Ectodermal cell (in vitro differentiated cells): Measurements from ENCODE around the gene CACNG4.

ENCODE experiments used
- H3K27ac ChIP-seq: 2 replicates; pipeline ENCODE4 v1.7.0; 2013; ENCODE audit warnings: mild to moderate bottlenecking, low read depth, low read length; ENCODE audit not compliant: insufficient read depth, poor library complexity, severe bottlenecking
- H3K27me3 ChIP-seq: 2 replicates; pipeline ENCODE4 v1.7.0; 2013; ENCODE audit warnings: mild to moderate bottlenecking, low read length; ENCODE audit not compliant: insufficient read depth, control insufficient read depth, poor library complexity, severe bottlenecking
- H3K36me3 ChIP-seq: one replicate; pipeline ENCODE4 v1.7.0; 2013; ENCODE audit warnings: low read length; ENCODE audit not compliant: control insufficient read depth, insufficient read depth
- H3K4me1 ChIP-seq: one replicate; pipeline ENCODE4 v1.7.0; 2013; ENCODE audit warnings: low read length; ENCODE audit not compliant: control insufficient read depth, insufficient read depth
- H3K4me3 ChIP-seq: 2 replicates; pipeline ENCODE4 v1.7.0; 2013; ENCODE audit warnings: low read depth, low read length, control low read depth; ENCODE audit not compliant: insufficient read depth
- H3K9me3 ChIP-seq: 2 replicates; pipeline ENCODE4 v1.7.0; 2013; ENCODE audit warnings: mild to moderate bottlenecking, low read length, moderate library complexity; ENCODE audit not compliant: control insufficient read depth
- WGBS, 2 experiments: methylation state at CpG; one replicate each; pipeline ENCODE4 v1.1.7; 2013; ENCODE audit warnings: missing lambda C conversion rate in 2 of 2; 5-methylcytosine and 5-hydroxymethylcytosine counted together

CACNG4 gene

GRCh38 chr17:67050066-67050465 lies 85.6 kb downstream of the CACNG4 start:
- 95 to 100% methylated on average over 1 of the region's 1 CpG for WGBS, 2 experiments
- H3K27ac ChIP-seq: no peak overlapping the region
- H3K9me3 ChIP-seq: peaks cover 4% of the 10 kb centered on the region
- no peaks in the 10 kb centered on the region for H3K4me1 ChIP-seq
- no peaks in the 10 kb centered on the region for H3K36me3 ChIP-seq
- H3K27me3 ChIP-seq: no peaks in the 10 kb centered on the region
- no peak overlapping the region for H3K4me3 ChIP-seq

- no peaks in the 10 kb centered on the region for H3K36me3 ChIP-seq
- peaks cover 4% of the 10 kb centered on the region for H3K9me3 ChIP-seq
- 89 to 95% methylated on average over 6 of the region's 6 CpGs for WGBS, 2 experiments
Observed at GRCh38 chr17:67050471-67051154, 86.1 kb downstream of the CACNG4 start.

GRCh38 chr17:67051155-67051538 lies 86.6 kb downstream of the CACNG4 start:
- Histone ChIP-seq H3K4me3 (no peak overlapping the region), H3K4me1 (no peaks in the 10 kb centered on the region), H3K27ac (no peak overlapping the region), H3K36me3 (no peaks in the 10 kb centered on the region), H3K27me3 (no peaks in the 10 kb centered on the region), H3K9me3 (peaks cover 4% of the 10 kb centered on the region)
- 80 to 90% methylated on average over 4 of the region's 4 CpGs for WGBS, 2 experiments

More at GRCh38 chr17:67050471-67051154, 86.1 kb downstream of the CACNG4 start:
- Histone ChIP-seq H3K4me3 (no peak overlapping the region), H3K27me3 (no peaks in the 10 kb centered on the region), H3K4me1 (no peaks in the 10 kb centered on the region), H3K27ac (no peak overlapping the region)

GRCh38 chr17:67051837-67052236 lies 87.3 kb downstream of the CACNG4 start:
- 84 to 94% methylated on average over 5 of the region's 5 CpGs for WGBS, 2 experiments
- Histone ChIP-seq H3K9me3 (peaks cover 4% of the 10 kb centered on the region), H3K27ac (no peak overlapping the region)

GRCh38 chr17:67052720-67053437 lies 88.4 kb downstream of the CACNG4 start:
- Histone ChIP-seq H3K27ac (no peak overlapping the region), H3K4me1 (no peaks in the 10 kb centered on the region), H3K27me3 (no peaks in the 10 kb centered on the region), H3K36me3 (no peaks in the 10 kb centered on the region), H3K9me3 (peaks cover 4% of the 10 kb centered on the region), H3K4me3 (no peak overlapping the region)
- 89 to 92% methylated on average over 9 of the region's 9 CpGs for WGBS, 2 experiments

More at GRCh38 chr17:67051837-67052236, 87.3 kb downstream of the CACNG4 start:
- H3K4me3 ChIP-seq: no peak overlapping the region
- no peaks in the 10 kb centered on the region for H3K36me3 ChIP-seq
- H3K27me3 ChIP-seq: no peaks in the 10 kb centered on the region
- no peaks in the 10 kb centered on the region for H3K4me1 ChIP-seq

- Histone ChIP-seq H3K9me3 (peaks cover 4% of the 10 kb centered on the region), H3K4me3 (no peak overlapping the region), H3K27me3 (no peaks in the 10 kb centered on the region), H3K36me3 (no peaks in the 10 kb centered on the region), H3K27ac (no peak overlapping the region), H3K4me1 (no peaks in the 10 kb centered on the region)
- 82 to 92% methylated on average over 9 of the region's 9 CpGs for WGBS, 2 experiments
Observed at GRCh38 chr17:67053438-67054000, 89.0 kb downstream of the CACNG4 start.

- Histone ChIP-seq H3K4me1 (no peaks in the 10 kb centered on the region), H3K36me3 (no peaks in the 10 kb centered on the region), H3K4me3 (no peak overlapping the region), H3K9me3 (no peaks in the 10 kb centered on the region), H3K27me3 (no peaks in the 10 kb centered on the region), H3K27ac (no peak overlapping the region)
- 88 to 93% methylated on average over 19 of the region's 19 CpGs for WGBS, 2 experiments
Observed at GRCh38 chr17:67054011-67054591, 89.6 kb downstream of the CACNG4 start.

- H3K4me3 ChIP-seq: no peak overlapping the region
- H3K36me3 ChIP-seq: no peaks in the 10 kb centered on the region
- no peak overlapping the region for H3K27ac ChIP-seq
- WGBS, 2 experiments: 70 to 73% methylated on average over 5 of the region's 5 CpGs
- no peaks in the 10 kb centered on the region for H3K9me3 ChIP-seq
- H3K4me1 ChIP-seq: no peaks in the 10 kb centered on the region
- H3K27me3 ChIP-seq: no peaks in the 10 kb centered on the region
Observed at GRCh38 chr17:67054608-67055007, 90.1 kb downstream of the CACNG4 start.

- no peaks in the 10 kb centered on the region for H3K36me3 ChIP-seq
- WGBS, 2 experiments: 94 to 96% methylated on average over 19 of the region's 19 CpGs
- H3K27ac ChIP-seq: no peak overlapping the region
- H3K9me3 ChIP-seq: no peaks in the 10 kb centered on the region
- H3K27me3 ChIP-seq: no peaks in the 10 kb centered on the region
- no peak overlapping the region for H3K4me3 ChIP-seq
- no peaks in the 10 kb centered on the region for H3K4me1 ChIP-seq
Observed at GRCh38 chr17:67055041-67055443, 90.5 kb downstream of the CACNG4 start.
